ENCODE measurements around the gene ATF5.

Gene ATF5

GRCh38 chr19:49931293-49932040, 2.5 kb downstream of the ATF5 start:
- H3K4me3 ChIP-seq (ENCODE audit: low read depth, low read length) = no peak overlapping the region
- TF ChIP-seq CTCF (conservative IDR thresholded peaks at IDR 0.05; ENCODE audit: low read depth, low read length) = no peak
- no peak for DNase-seq (ENCODE audit: low read depth)

- H3K4me3 ChIP-seq (ENCODE audit: low read depth, low read length) = no peak overlapping the region
- DNase-seq (ENCODE audit: low read depth) = no peak
- no peak for TF ChIP-seq CTCF (conservative IDR thresholded peaks at IDR 0.05; ENCODE audit: low read depth, low read length)
Measured at GRCh38 chr19:49932041-49932451, 3.0 kb downstream of the ATF5 start.

- DNase-seq (ENCODE audit: low read depth) = no peak
- no peak overlapping the region for H3K4me3 ChIP-seq (ENCODE audit: low read depth, low read length)
- no peak for TF ChIP-seq CTCF (conservative IDR thresholded peaks at IDR 0.05; ENCODE audit: low read depth, low read length)
Measured at GRCh38 chr19:49932731-49933131, 3.7 kb downstream of the ATF5 start.

- DNase-seq (ENCODE audit: low read depth) = no peak
- H3K4me3 ChIP-seq (ENCODE audit: low read depth, low read length) = no peak overlapping the region
- no peak for TF ChIP-seq CTCF (conservative IDR thresholded peaks at IDR 0.05; ENCODE audit: low read depth, low read length)
Measured at GRCh38 chr19:49933643-49934042, 4.6 kb downstream of the ATF5 start.

- DNase-seq (ENCODE audit: low read depth) = no peak
- no peak for TF ChIP-seq CTCF (conservative IDR thresholded peaks at IDR 0.05; ENCODE audit: low read depth, low read length)
- H3K4me3 ChIP-seq (ENCODE audit: low read depth, low read length) = no peak overlapping the region
Measured at GRCh38 chr19:49936549-49936948, 7.5 kb downstream of the ATF5 start.

- peak overlapping the region; percentile 0 for H3K4me3 ChIP-seq (ENCODE audit: low read depth, low read length)
- TF ChIP-seq CTCF (conservative IDR thresholded peaks at IDR 0.05; ENCODE audit: low read depth, low read length) = peak; percentile 98
- peak; percentile 76 for DNase-seq (ENCODE audit: low read depth)
Measured at GRCh38 chr19:49937750-49938381, 8.9 kb downstream of the ATF5 start.

GRCh38 chr19:49938662-49939061, 9.7 kb downstream of the ATF5 start:
- no peak for TF ChIP-seq CTCF (conservative IDR thresholded peaks at IDR 0.05; ENCODE audit: low read depth, low read length)
- no peak overlapping the region for H3K4me3 ChIP-seq (ENCODE audit: low read depth, low read length)
- no peak for DNase-seq (ENCODE audit: low read depth)
